ENCODE results near the gene CRISP3. TPM values are rescaled to one million over a fixed set of nuclear protein-coding genes. Genes with fewer than 3 reads are reported as not detected.

CRISP3 gene, protein sequence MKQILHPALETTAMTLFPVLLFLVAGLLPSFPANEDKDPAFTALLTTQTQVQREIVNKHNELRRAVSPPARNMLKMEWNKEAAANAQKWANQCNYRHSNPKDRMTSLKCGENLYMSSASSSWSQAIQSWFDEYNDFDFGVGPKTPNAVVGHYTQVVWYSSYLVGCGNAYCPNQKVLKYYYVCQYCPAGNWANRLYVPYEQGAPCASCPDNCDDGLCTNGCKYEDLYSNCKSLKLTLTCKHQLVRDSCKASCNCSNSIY
- not detected in 2 replicates for total RNA-seq (2013; cell fraction: nucleolus; rRNA removed)
- total RNA-seq (2014; rRNA removed) = not detected in 2 replicates
- total RNA-seq (2014; rRNA removed; fragmentation: Illumina TruSeq; extraction: Trizol) = not detected in 2 replicates
- not detected in 2 replicates for total RNA-seq (2021)
- polyA plus RNA-seq (2011; ENCODE audit: low read depth) = not detected
- not detected in 2 replicates for polyA plus RNA-seq (2011; rRNA removed)
- polyA plus RNA-seq (2011; cell fraction: cytosol; rRNA removed) = not detected in 2 replicates
- polyA plus RNA-seq (2011; cell fraction: nucleus; rRNA removed) = not detected in 2 replicates
- polyA plus RNA-seq (2012) = not detected in 2 replicates
- not detected in 2 replicates for polyA plus RNA-seq (2014; fragmentation: Illumina TruSeq; extraction: Trizol)
- polyA plus RNA-seq (2014; fragmentation: Nextera tagmentation; extraction: Ambion mirVana) = not detected
- polyA plus RNA-seq (2014; rRNA removed) = not detected in 2 replicates
- polyA plus RNA-seq (2016; fragmentation: Nextera tagmentation; extraction: Ambion mirVana) = not detected
- polyA minus RNA-seq (2011; rRNA and poly(A)+ RNA removed) = not detected in 2 replicates
- polyA minus RNA-seq (2011; cell fraction: cytosol; rRNA and poly(A)+ RNA removed) = not detected in 2 replicates
- polyA minus RNA-seq (2011; cell fraction: nucleus; rRNA and poly(A)+ RNA removed) = not detected in 2 replicates
- not detected for Bru-seq, nascent RNA
- not detected for BruChase-seq, experiment 1, labeled RNA remaining after a 6-hour chase
- BruChase-seq, experiment 2, labeled RNA remaining after a 2-hour chase = not detected
- long read RNA-seq, experiment 1 = 0 reads
- long read RNA-seq, experiment 2 = 0 reads

- Histone ChIP-seq H3K79me2 (ENCODE audit: control insufficient read depth, insufficient read depth, low read length) (no peaks in the 10 kb centered on the region), H3K9me3 (replicated peaks; ENCODE audit: control insufficient read depth, insufficient read depth, low read length) (no peaks in the 10 kb centered on the region), H4K20me1 (ENCODE audit: control insufficient read depth, insufficient read depth) (no peaks in the 10 kb centered on the region), H3K9ac (ENCODE audit: control insufficient read depth, insufficient read depth, low read length) (no peak within 1 kb of the TSS), H3K27ac (ENCODE audit: control insufficient read depth, insufficient read depth) (no peak within 1 kb of the TSS), H3K4me2 (ENCODE audit: control insufficient read depth, insufficient read depth) (no peak within 1 kb of the TSS), H3K4me1 (ENCODE audit: control insufficient read depth, insufficient read depth, low read length) (no peaks in the 10 kb centered on the region), H3K27me3 (replicated peaks in 1 of 2; ENCODE audit: control insufficient read depth in 2 of 2, insufficient read depth in 2 of 2, low read length in 1 of 2) (no peaks in the 10 kb centered on the region), H3K36me3 (ENCODE audit: control insufficient read depth in 2 of 2, insufficient read depth in 2 of 2, low read length in 1 of 2) (no peaks in the 10 kb centered on the region), H3K4me3 (no peak within 1 kb of the TSS), H2AFZ (ENCODE audit: control insufficient read depth, low read depth, low read length) (no peak within 1 kb of the TSS)
- in situ Hi-C loops (cut with MboI) = no loop called here
- ChIA-PET SMC1A (ENCODE audit: uncharacterized antibody, unreplicated experiment) (no interaction called here), POLR2A (no interaction called here), RAD21 (ENCODE audit: unreplicated experiment) (interaction anchor here (0.8 kb wide), 1 partner anchor 212 kb away, joined by 3 read pairs; no protein-coding TSS in a partner anchor), CTCF (no interaction called here)
- no peak for DNase-seq (ENCODE audit: low read depth, low spot score)
- no peak for ATAC-seq
- WGBS (ENCODE audit: insufficient coverage, insufficient replicate concordance, low lambda C conversion rate, missing lambda C conversion rate) = 23% methylated on average over 1 of the region's 1 CpG
- no TSS peak for BruUV-seq (replicated peaks)
- FAIRE-seq = no peak
- intact Hi-C loops (cut with micrococcal nuclease; ENCODE audit: unreplicated experiment) = no loop called here
- TF ChIP-seq SMC3 (IDR thresholded peaks at IDR 0.05; ENCODE audit: borderline replicate concordance, low read length) = no peak
- TF ChIP-seq JUND (IDR thresholded peaks at IDR 0.05; ENCODE audit: low read depth, low read length) = no peak
- no peak for TF ChIP-seq EED (IDR thresholded peaks at IDR 0.05; ENCODE audit: low read depth)
- no peak for TF ChIP-seq PBX3 (IDR thresholded peaks at IDR 0.05; ENCODE audit: insufficient replicate concordance, low read depth, low read length)
- TF ChIP-seq, protein P1, sequence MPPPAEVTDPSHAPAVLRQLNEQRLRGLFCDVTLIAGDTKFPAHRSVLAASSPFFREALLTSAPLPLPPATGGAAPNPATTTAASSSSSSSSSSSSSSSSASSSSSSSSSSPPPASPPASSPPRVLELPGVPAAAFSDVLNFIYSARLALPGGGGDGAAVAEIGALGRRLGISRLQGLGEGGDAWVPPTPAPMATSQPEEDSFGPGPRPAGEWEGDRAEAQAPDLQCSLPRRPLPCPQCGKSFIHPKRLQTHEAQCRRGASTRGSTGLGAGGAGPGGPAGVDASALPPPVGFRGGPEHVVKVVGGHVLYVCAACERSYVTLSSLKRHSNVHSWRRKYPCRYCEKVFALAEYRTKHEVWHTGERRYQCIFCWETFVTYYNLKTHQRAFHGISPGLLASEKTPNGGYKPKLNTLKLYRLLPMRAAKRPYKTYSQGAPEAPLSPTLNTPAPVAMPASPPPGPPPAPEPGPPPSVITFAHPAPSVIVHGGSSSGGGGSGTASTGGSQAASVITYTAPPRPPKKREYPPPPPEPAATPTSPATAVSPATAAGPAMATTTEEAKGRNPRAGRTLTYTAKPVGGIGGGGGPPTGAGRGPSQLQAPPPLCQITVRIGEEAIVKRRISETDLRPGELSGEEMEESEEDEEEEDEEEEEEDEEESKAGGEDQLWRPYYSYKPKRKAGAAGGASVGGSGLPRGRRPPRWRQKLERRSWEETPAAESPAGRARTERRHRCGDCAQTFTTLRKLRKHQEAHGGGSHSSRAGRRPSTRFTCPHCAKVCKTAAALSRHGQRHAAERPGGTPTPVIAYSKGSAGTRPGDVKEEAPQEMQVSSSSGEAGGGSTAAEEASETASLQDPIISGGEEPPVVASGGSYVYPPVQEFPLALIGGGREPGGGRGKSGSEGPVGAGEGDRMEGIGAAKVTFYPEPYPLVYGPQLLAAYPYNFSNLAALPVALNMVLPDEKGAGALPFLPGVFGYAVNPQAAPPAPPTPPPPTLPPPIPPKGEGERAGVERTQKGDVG (CRISPR knock-in tag; IDR thresholded peaks at IDR 0.05) = no peak
- TF ChIP-seq FOS (IDR thresholded peaks at IDR 0.05; ENCODE audit: borderline replicate concordance, extremely low read depth, insufficient read length) = no peak
- TF ChIP-seq, protein P2, sequence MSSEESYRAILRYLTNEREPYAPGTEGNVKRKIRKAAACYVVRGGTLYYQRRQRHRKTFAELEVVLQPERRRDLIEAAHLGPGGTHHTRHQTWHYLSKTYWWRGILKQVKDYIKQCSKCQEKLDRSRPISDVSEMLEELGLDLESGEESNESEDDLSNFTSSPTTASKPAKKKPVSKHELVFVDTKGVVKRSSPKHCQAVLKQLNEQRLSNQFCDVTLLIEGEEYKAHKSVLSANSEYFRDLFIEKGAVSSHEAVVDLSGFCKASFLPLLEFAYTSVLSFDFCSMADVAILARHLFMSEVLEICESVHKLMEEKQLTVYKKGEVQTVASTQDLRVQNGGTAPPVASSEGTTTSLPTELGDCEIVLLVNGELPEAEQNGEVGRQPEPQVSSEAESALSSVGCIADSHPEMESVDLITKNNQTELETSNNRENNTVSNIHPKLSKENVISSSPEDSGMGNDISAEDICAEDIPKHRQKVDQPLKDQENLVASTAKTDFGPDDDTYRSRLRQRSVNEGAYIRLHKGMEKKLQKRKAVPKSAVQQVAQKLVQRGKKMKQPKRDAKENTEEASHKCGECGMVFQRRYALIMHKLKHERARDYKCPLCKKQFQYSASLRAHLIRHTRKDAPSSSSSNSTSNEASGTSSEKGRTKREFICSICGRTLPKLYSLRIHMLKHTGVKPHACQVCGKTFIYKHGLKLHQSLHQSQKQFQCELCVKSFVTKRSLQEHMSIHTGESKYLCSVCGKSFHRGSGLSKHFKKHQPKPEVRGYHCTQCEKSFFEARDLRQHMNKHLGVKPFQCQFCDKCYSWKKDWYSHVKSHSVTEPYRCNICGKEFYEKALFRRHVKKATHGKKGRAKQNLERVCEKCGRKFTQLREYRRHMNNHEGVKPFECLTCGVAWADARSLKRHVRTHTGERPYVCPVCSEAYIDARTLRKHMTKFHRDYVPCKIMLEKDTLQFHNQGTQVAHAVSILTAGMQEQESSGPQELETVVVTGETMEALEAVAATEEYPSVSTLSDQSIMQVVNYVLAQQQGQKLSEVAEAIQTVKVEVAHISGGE (CRISPR knock-in tag; IDR thresholded peaks at IDR 0.05) = no peak
- no peak for TF ChIP-seq TCF7 (IDR thresholded peaks at IDR 0.05; ENCODE audit: borderline replicate concordance)
- TF ChIP-seq IKZF2 (IDR thresholded peaks at IDR 0.05) = no peak
These were observed at the start of gene CRISP3 for GRCh38 chr6:49744259-49744658. Gene CRISP3 (minus strand): TSS chr6:49744388. CDS start chr6:49744367, 21 bp downstream.
